ENCODE results near the gene HSF4.
"Not testable (repeated sequence)": the region's sequence is repeated elsewhere in the genome, so short reads cannot be mapped to it uniquely, and the experiment has no call there.

The HSF4 gene

GRCh38 chr16:67120025-67120424 lies 44.5 kb upstream of the HSF4 start:
- Histone ChIP-seq H3K27ac (no peak overlapping the region), H3K36me3 (peaks cover 39% of the 10 kb centered on the region), H3K27me3 (ENCODE audit: insufficient read depth, low read depth, severe bottlenecking) (no peaks in the 10 kb centered on the region), H3K9me3 (ENCODE audit: severe bottlenecking) (no peaks in the 10 kb centered on the region), H3K4me3 (ENCODE audit: low read depth, low read length) (no peak overlapping the region)
- TF ChIP-seq CTCF (IDR thresholded peaks at IDR 0.05; ENCODE audit: low read depth, low read length), result no peak
- DNase-seq, result no peak

- H3K36me3 ChIP-seq, result peaks cover 46% of the 10 kb centered on the region
These were observed 41.7 kb upstream of the HSF4 start for GRCh38 chr16:67122799-67123198.

GRCh38 chr16:67128417-67128816 lies 36.1 kb upstream of the HSF4 start:
- Histone ChIP-seq H3K36me3 (peaks cover 37% of the 10 kb centered on the region), H3K27ac (no peak overlapping the region), H3K27me3 (ENCODE audit: insufficient read depth, low read depth, severe bottlenecking) (no peaks in the 10 kb centered on the region), H3K9me3 (ENCODE audit: severe bottlenecking) (no peaks in the 10 kb centered on the region), H3K4me3 (ENCODE audit: low read depth, low read length) (no peak overlapping the region)
- no peak for DNase-seq
- no peak for TF ChIP-seq CTCF (IDR thresholded peaks at IDR 0.05; ENCODE audit: low read depth, low read length)

More at GRCh38 chr16:67122799-67123198, 41.7 kb upstream of the HSF4 start:
- DNase-seq, result peak; percentile 35
- not testable (repeated sequence) for H3K27ac ChIP-seq; H3K9me3 ChIP-seq (ENCODE audit: severe bottlenecking); H3K4me3 ChIP-seq (ENCODE audit: low read depth, low read length); H3K27me3 ChIP-seq (ENCODE audit: insufficient read depth, low read depth, severe bottlenecking)

GRCh38 chr16:67128887-67129286 lies 35.7 kb upstream of the HSF4 start:
- H3K27ac ChIP-seq, result no peak overlapping the region
- TF ChIP-seq CTCF (IDR thresholded peaks at IDR 0.05; ENCODE audit: low read depth, low read length), result no peak
- no peaks in the 10 kb centered on the region for H3K27me3 ChIP-seq (ENCODE audit: insufficient read depth, low read depth, severe bottlenecking)
- H3K36me3 ChIP-seq, result peaks cover 36% of the 10 kb centered on the region
- H3K9me3 ChIP-seq (ENCODE audit: severe bottlenecking), result no peaks in the 10 kb centered on the region
- no peak for DNase-seq
- H3K4me3 ChIP-seq (ENCODE audit: low read depth, low read length), result no peak overlapping the region

- TF ChIP-seq CTCF (IDR thresholded peaks at IDR 0.05; ENCODE audit: low read depth, low read length), result no peak
- DNase-seq, result no peak
- H3K36me3 ChIP-seq, result peaks cover 36% of the 10 kb centered on the region
- H3K27ac ChIP-seq, result no peak overlapping the region
- H3K4me3 ChIP-seq (ENCODE audit: low read depth, low read length), result no peak overlapping the region
- no peaks in the 10 kb centered on the region for H3K9me3 ChIP-seq (ENCODE audit: severe bottlenecking)
- no peaks in the 10 kb centered on the region for H3K27me3 ChIP-seq (ENCODE audit: insufficient read depth, low read depth, severe bottlenecking)
These were observed 35.1 kb upstream of the HSF4 start for GRCh38 chr16:67129422-67129821.

- TF ChIP-seq CTCF (IDR thresholded peaks at IDR 0.05; ENCODE audit: low read depth, low read length), result no peak
- peak; percentile 66 for DNase-seq
- Histone ChIP-seq H3K27me3 (ENCODE audit: insufficient read depth, low read depth, severe bottlenecking) (no peaks in the 10 kb centered on the region), H3K27ac (no peak overlapping the region), H3K9me3 (ENCODE audit: severe bottlenecking) (no peaks in the 10 kb centered on the region), H3K36me3 (peaks cover 85% of the 10 kb centered on the region), H3K4me3 (ENCODE audit: low read depth, low read length) (no peak overlapping the region)
These were observed 26.9 kb upstream of the HSF4 start for GRCh38 chr16:67137605-67138004.

Data from WERI-Rb-1 (cell line).